T-helper 2 cell treated with Interferon-gamma antibody and Interleukin-4, amounts not matched to agents 5 μg/mL and 100 μg/mL, for 36 hours (primary cell): ENCODE data around the gene GHR.
"Not testable (repeated sequence)": the region's sequence is repeated elsewhere in the genome, so short reads cannot be mapped to it uniquely, and the experiment has no call there.

Experiments used
- DNase-seq: peaks from one replicate; pipeline ENCODE4 v3.0.0; 2021; ENCODE audit warnings: low spot score
- H3K27ac Mint-ChIP-seq: one replicate; pipeline ENCODE4 v1.8.0; 2021; ENCODE audit warnings: mild to moderate bottlenecking, mixed read lengths
- H3K27me3 Mint-ChIP-seq: one replicate; pipeline ENCODE4 v1.8.0; 2021; ENCODE audit warnings: low read depth, mixed read lengths
- H3K36me3 Mint-ChIP-seq: one replicate; pipeline ENCODE4 v1.8.0; 2021; ENCODE audit warnings: low read depth, mixed read lengths
- H3K4me1 Mint-ChIP-seq: one replicate; pipeline ENCODE4 v1.8.0; 2021; ENCODE audit warnings: low read depth, mixed read lengths
- H3K4me3 Mint-ChIP-seq: one replicate; pipeline ENCODE4 v1.8.0; 2022; ENCODE audit warnings: mild to moderate bottlenecking, moderate library complexity, mixed read lengths
- H3K9me3 Mint-ChIP-seq: one replicate; pipeline ENCODE4 v1.8.0; 2021; ENCODE audit warnings: mixed read lengths

Gene GHR

GRCh38 chr5:42578901-42579300 lies 155.7 kb downstream of the GHR start:
- not testable (repeated sequence) for H3K4me1 Mint-ChIP-seq, DNase-seq, H3K36me3 Mint-ChIP-seq, H3K4me3 Mint-ChIP-seq, H3K9me3 Mint-ChIP-seq, H3K27me3 Mint-ChIP-seq, H3K27ac Mint-ChIP-seq

- no peak overlapping the region for H3K4me3 Mint-ChIP-seq
- no peaks in the 10 kb centered on the region for H3K4me1 Mint-ChIP-seq
- no peaks in the 10 kb centered on the region for H3K9me3 Mint-ChIP-seq
- DNase-seq, result no peak
- H3K27ac Mint-ChIP-seq, result no peak overlapping the region
- H3K27me3 Mint-ChIP-seq, result peaks cover 3% of the 10 kb centered on the region
- H3K36me3 Mint-ChIP-seq, result no peaks in the 10 kb centered on the region
These were observed 156.1 kb downstream of the GHR start for GRCh38 chr5:42579320-42579719.

DNA sequence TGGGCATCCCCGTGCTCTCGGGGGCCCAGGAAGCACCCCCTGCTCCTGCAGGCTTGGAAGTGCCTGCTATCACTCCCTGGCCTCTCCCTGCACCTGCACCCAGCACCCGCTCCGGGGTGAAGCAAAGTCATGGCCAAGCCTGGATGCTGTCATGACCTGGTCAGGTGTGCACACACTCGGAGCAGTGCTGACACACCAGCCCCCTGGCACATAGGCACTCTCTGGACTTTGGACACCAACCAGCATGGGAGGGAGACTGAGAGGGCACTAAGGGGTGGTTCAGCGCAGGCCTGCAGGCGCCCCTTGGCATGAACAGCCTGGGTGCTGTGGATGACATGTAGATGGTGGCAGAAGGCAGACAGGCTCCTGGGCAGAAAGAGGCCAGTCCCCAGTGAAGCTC lies 158.6 kb downstream of the GHR start:
- Mint-ChIP-seq H3K4me3 (no peak overlapping the region), H3K27ac (no peak overlapping the region), H3K9me3 (no peaks in the 10 kb centered on the region), H3K4me1 (no peaks in the 10 kb centered on the region), H3K36me3 (no peaks in the 10 kb centered on the region), H3K27me3 (peaks cover 9% of the 10 kb centered on the region)
- DNase-seq, result no peak

GRCh38 chr5:42582723-42583122 lies 159.5 kb downstream of the GHR start:
- no peak overlapping the region for H3K27ac Mint-ChIP-seq
- H3K4me1 Mint-ChIP-seq, result no peaks in the 10 kb centered on the region
- no peak overlapping the region for H3K4me3 Mint-ChIP-seq
- H3K9me3 Mint-ChIP-seq, result no peaks in the 10 kb centered on the region
- no peak for DNase-seq
- H3K27me3 Mint-ChIP-seq, result peaks cover 13% of the 10 kb centered on the region
- no peaks in the 10 kb centered on the region for H3K36me3 Mint-ChIP-seq

DNA sequence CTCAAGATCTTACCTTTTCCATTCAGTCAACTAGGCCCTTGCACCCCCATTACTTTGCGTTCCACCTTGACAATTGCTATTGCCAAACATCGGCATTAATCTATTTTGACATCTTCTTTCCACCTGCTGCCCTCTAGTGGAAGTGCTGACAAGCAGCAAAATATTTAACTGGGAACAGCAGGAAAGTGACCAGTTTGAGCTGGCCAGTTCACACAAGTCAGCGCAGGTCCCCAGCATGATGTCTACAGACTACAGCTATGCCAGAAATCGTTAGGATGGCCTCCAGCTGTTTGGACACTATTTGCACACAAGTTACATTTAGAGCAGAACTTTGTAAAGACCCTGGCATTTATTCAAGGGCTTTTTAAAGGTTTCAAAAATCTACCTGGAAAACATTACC lies 160.1 kb downstream of the GHR start:
- Mint-ChIP-seq H3K4me3 (no peak overlapping the region), H3K9me3 (no peaks in the 10 kb centered on the region), H3K36me3 (no peaks in the 10 kb centered on the region), H3K27me3 (peaks cover 16% of the 10 kb centered on the region), H3K4me1 (no peaks in the 10 kb centered on the region), H3K27ac (no peak overlapping the region)
- peak; percentile 7 for DNase-seq

- DNase-seq, result no peak
- no peak overlapping the region for H3K4me3 Mint-ChIP-seq
- H3K27me3 Mint-ChIP-seq, result peaks cover 41% of the 10 kb centered on the region
- no peak overlapping the region for H3K27ac Mint-ChIP-seq
- H3K4me1 Mint-ChIP-seq, result no peaks in the 10 kb centered on the region
- H3K36me3 Mint-ChIP-seq, result no peaks in the 10 kb centered on the region
- H3K9me3 Mint-ChIP-seq, result no peaks in the 10 kb centered on the region
These were observed 163.4 kb downstream of the GHR start for GRCh38 chr5:42586625-42587024.

DNA sequence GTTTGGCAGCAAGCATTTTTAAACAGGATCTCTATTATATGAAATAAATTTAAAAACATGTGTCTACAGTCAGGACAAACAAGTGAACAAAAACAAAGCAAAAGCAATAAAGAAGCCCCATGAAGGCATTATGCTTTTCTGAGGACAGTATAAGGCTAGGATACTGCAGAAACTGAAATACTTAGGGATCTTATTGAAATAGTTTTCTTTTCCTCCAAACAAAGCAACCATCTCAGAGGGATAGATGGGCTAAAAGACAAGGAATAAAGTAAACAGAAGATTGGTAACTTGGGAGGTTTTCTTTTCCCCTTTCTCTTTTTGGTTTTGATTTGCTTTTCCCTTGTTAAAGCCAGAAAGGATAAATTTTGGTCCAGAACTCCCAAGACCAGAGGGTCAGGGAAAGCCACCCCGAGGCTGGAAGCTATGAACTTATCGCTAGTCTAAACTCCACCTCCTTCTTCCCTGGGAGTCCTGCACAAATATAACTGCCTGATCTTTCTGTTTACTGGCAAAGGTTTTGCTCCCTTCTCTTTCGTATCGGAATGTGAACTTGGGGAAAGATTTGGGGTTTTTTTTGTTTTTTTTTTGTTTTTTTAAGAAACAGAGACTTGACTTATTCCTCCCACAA lies 164.0 kb downstream of the GHR start:
- Mint-ChIP-seq H3K36me3 (no peaks in the 10 kb centered on the region), H3K4me1 (no peaks in the 10 kb centered on the region), H3K27me3 (peaks cover 41% of the 10 kb centered on the region), H3K9me3 (no peaks in the 10 kb centered on the region), H3K27ac (no peak overlapping the region), H3K4me3 (no peak overlapping the region)
- DNase-seq, result no peak

- H3K4me1 Mint-ChIP-seq, result no peaks in the 10 kb centered on the region
- DNase-seq, result no peak
- no peak overlapping the region for H3K4me3 Mint-ChIP-seq
- H3K36me3 Mint-ChIP-seq, result no peaks in the 10 kb centered on the region
- H3K9me3 Mint-ChIP-seq, result no peaks in the 10 kb centered on the region
- H3K27ac Mint-ChIP-seq, result no peak overlapping the region
- peaks cover 45% of the 10 kb centered on the region for H3K27me3 Mint-ChIP-seq
These were observed 167.3 kb downstream of the GHR start for GRCh38 chr5:42590566-42590965.

GRCh38 chr5:42591015-42591414 lies 167.8 kb downstream of the GHR start:
- no peaks in the 10 kb centered on the region for H3K4me1 Mint-ChIP-seq
- peaks cover 45% of the 10 kb centered on the region for H3K27me3 Mint-ChIP-seq
- H3K36me3 Mint-ChIP-seq, result no peaks in the 10 kb centered on the region
- no peak overlapping the region for H3K4me3 Mint-ChIP-seq
- DNase-seq, result no peak
- no peak overlapping the region for H3K27ac Mint-ChIP-seq
- H3K9me3 Mint-ChIP-seq, result no peaks in the 10 kb centered on the region

GRCh38 chr5:42592401-42593140 lies 169.3 kb downstream of the GHR start:
- Mint-ChIP-seq H3K27ac (no peak overlapping the region), H3K36me3 (no peaks in the 10 kb centered on the region), H3K27me3 (peaks cover 33% of the 10 kb centered on the region), H3K9me3 (no peaks in the 10 kb centered on the region), H3K4me1 (no peaks in the 10 kb centered on the region), H3K4me3 (no peak overlapping the region)
- no peak for DNase-seq

DNA sequence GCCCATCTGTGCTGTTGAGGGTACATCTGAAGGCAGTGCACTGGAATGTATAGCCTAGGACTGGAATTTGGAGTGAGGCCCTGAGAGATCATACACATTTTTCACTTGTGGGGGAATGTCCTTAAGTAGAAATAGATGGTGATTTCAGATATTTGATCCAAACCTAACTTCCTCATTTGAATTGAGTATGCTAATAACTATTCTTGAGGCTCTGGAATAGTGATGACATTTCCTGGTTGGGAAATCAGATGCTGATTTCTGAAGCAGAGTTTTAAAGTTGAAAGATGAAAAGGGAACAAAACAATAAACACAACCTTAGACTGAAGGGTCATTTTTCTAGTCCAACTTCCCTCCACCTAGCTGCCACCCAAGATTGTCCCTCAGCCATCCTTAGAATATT lies 170.4 kb downstream of the GHR start:
- no peaks in the 10 kb centered on the region for H3K9me3 Mint-ChIP-seq
- H3K4me3 Mint-ChIP-seq, result no peak overlapping the region
- H3K27ac Mint-ChIP-seq, result no peak overlapping the region
- H3K36me3 Mint-ChIP-seq, result no peaks in the 10 kb centered on the region
- peaks cover 26% of the 10 kb centered on the region for H3K27me3 Mint-ChIP-seq
- H3K4me1 Mint-ChIP-seq, result no peaks in the 10 kb centered on the region
- DNase-seq, result no peak

GRCh38 chr5:42595597-42595996 lies 172.4 kb downstream of the GHR start:
- Mint-ChIP-seq H3K4me1 (no peaks in the 10 kb centered on the region), H3K27ac (no peak overlapping the region), H3K27me3 (peaks cover 13% of the 10 kb centered on the region), H3K36me3 (no peaks in the 10 kb centered on the region), H3K4me3 (no peak overlapping the region), H3K9me3 (no peaks in the 10 kb centered on the region)
- DNase-seq, result no peak

DNA sequence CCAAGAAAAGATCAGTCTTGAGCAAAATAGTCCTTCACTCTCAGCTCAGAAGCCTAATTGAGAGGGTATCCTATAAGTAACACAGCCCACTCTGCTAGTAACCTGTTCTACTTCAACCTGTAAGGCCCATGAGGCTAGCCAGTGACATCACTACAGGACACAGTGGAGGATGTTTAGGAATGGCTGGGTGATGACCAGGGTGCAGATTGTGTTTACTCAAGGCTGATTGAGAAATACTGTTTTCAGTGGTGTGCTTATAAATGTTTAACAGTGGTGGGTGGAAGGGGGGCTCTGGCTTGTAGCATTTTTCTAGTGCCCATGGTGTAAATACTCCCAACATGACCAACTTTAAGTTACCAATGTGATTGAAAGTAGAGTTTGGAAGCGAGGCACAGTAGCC lies 173.6 kb downstream of the GHR start:
- Mint-ChIP-seq H3K36me3 (no peaks in the 10 kb centered on the region), H3K27ac (no peak overlapping the region), H3K4me1 (no peaks in the 10 kb centered on the region), H3K9me3 (no peaks in the 10 kb centered on the region), H3K27me3 (peaks cover 4% of the 10 kb centered on the region), H3K4me3 (no peak overlapping the region)
- DNase-seq, result no peak

- Mint-ChIP-seq H3K9me3 (no peaks in the 10 kb centered on the region), H3K4me1 (no peaks in the 10 kb centered on the region), H3K27me3 (peaks cover 4% of the 10 kb centered on the region), H3K36me3 (no peaks in the 10 kb centered on the region), H3K27ac (no peak overlapping the region), H3K4me3 (no peak overlapping the region)
- no peak for DNase-seq
These were observed 174.2 kb downstream of the GHR start for GRCh38 chr5:42597318-42597937.
